Measurements from ENCODE around the gene PRSS56.

Gene PRSS56

DNA sequence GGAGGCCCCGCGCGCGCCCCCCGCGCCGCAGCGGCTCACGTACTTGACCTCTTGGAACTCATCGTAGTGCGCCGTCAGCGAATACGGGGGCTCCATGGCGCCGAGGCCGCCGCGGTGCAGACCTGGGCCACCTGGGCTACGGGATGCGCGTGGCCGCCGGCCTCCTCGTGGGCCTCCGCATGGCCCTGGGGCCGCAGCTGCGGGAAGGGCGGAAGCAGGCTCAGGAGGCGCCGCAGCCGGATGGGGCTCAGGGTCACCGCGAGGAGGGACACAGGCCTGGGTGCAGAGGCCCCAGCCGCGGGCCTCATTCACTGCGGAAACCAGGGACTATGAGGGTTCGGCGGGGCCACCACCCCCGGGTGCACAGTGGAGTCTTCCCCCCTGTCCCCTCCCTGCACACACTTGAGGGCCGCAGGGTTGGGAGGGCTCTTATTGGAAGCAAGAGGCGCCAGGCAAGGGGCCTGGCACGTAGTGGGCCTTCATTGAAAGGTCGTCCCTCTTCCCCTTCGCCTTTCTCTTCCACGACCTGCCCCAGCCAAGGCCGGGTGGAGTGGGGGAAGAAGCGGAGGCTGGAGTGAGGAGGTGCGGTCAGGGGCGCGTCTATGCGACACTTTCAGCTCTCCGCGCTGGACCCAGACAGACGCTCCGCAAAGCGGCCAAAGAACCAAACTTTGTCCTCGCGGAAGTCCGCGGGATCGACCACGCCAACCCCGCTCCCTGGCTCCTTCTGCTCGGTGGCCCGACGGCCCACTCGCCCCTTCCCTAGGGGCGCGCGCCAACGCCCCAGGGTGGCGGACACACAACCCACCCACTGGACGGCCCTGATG lies 33.4 kb upstream of the PRSS56 start:
- no peak for DNase-seq

DNA sequence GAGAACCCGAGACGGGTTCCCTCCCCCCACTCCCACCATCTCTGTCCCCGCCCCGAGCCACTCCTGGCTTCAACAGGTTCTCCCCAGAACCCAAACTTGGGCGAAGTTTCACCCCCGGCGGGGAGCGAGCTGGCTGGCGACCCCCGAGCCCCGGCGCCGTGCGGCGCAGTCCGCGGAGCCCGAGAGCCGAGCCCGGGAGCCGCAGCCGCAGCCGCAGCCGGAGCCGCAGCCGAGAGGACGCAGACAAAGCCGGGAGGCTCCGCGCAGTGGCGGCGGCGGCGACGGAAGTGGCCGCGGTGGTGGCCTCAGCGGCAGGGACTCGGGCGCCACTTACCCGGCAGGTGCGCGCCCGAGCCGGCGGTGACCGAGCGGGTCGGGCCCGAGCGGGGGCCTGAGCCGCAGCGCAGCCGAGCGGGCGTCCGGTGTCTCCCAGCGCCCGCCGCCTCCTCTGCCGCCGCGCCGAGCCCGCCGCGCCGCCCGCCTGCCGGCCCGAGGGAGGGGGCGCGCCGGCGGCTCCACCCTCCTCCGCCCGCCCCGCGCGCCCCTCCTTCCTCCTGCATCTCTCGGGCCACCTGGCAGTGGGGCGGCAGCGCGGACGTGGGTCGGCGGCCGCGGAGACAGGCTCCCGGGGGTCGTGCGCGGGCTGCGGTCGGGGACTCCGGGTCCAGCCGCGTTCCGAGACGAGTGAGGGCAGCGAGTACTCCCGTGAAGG lies 32.6 kb upstream of the PRSS56 start, which contains the start of gene ECEL1:
ECEL1 (minus strand) TSS at position 450 of the 712 bp plus-strand sequence. CDS start 1,181 bp downstream, outside the sequence.
- no peak for DNase-seq

- DNase-seq, result no peak
These were observed 32.0 kb upstream of the PRSS56 start for GRCh38 chr2:232488097-232488711.

- no peak for DNase-seq
These were observed 31.4 kb upstream of the PRSS56 start for GRCh38 chr2:232488721-232489300.

- DNase-seq, result no peak
These were observed 30.5 kb upstream of the PRSS56 start for GRCh38 chr2:232489516-232490220.

GRCh38 chr2:232490221-232491138 lies 29.7 kb upstream of the PRSS56 start:
- no peak for DNase-seq

GRCh38 chr2:232491139-232491780 lies 28.9 kb upstream of the PRSS56 start:
- DNase-seq, result peak; percentile 23

DNA sequence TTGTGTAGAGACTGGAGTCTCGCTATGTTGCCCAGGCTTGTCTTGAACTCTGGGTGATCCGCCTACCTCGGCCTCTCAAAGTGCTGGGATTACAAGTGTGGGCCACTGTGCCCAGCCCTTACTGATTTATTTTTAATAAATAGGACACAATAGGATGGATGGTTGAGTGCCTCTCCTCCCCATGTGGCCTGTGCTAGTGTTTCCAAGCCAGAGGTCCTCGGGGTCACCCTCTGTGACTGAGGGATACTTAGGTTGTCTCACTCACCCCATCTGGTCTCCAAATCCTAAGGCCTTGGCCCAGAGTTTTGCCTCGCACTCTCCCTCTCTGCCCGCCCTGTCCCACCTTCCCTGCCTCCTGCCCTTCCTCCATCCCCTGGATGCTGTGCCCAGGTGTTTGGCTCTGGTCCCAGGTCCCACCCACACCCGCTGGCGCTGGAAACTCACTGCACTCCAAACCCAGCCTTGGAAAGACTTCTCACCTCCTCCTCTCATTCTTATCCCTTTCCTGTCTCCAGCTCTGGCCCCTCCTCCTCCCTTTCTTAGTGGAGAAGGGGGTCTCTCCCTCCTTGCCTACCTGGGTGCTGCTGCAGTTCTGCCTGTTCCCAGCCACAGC lies 27.8 kb upstream of the PRSS56 start:
- DNase-seq, result no peak

DNA sequence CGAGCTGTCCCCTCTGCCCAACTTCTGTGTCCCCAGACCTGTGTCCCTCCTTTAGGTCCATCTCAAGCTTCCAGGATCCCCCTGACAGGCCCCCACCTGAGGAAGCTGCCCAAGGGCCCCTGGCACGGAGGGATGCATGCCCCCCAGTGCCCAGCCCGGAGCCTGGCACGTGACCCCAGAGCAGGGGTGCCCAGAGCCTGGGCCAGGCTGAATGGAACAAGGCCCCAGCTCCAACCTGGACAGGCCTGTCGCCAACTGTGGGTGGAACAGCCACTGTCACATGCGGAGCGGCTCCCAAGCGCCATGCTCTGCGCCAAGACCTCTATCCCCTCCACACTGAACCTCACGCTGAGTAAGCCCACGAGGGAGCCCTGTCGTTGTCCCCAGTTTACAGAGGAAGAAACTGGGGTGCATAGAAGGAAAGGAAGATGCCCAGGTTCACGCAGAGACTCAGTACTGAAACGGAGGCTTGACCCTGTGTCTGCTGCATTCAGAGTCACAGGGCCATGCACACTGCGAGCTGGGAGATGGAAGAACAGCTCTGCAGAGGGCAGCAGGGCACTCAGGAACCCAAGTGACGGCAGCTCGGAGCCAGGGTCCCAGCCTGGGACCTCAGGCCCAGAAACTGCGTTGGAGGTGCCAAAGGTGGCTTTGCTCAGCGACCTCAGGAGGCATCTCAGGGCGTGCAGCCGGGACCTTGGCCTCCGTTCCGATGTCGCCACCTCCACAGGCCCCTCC lies 27.1 kb upstream of the PRSS56 start:
- DNase-seq, result no peak

GRCh38 chr2:232493701-232494474 lies 26.3 kb upstream of the PRSS56 start:
- DNase-seq, result no peak

DNA sequence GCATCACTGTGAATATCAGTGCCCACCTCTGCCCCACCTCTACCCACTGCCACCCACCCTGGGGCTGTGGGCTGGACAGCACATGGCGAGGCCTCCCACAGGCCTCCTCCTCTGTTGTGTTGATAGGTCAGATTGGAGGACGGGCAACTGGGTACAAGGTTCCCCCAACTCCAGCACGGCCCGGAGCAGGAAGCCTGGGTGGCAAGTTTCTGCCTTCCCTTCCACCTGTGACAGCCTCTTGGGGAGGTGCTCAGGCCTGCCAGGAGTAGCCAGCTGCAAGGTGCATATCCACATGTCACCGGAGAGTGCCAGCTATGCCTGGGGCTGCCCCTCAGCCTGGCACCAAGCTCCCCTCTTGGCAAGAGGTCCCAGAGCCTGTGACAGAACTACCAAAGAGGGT lies 25.6 kb upstream of the PRSS56 start:
- DNase-seq, result no peak

DNA sequence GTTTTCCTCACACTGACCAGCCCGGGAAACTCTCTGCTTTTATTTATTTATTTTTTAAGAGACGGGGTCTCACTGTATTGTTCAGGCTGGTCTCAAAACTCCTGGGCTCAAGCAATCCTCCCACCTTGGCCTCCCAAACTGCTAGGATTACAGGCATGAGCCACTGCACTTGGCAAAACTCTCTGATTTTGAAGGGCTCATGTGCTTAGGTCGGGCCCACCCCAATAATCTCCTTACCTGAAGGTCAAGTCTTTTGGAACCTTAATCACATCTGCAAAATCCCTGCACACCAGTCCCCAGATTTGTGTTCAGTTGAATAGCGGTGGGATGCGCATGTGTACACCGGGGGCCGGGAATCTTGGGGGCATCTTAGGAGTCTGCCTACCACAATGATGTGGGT lies 24.9 kb upstream of the PRSS56 start:
- DNase-seq, result no peak

GRCh38 chr2:232496501-232497270 lies 23.5 kb upstream of the PRSS56 start:
- DNase-seq, result no peak

GRCh38 chr2:232497348-232497747 lies 22.8 kb upstream of the PRSS56 start:
- DNase-seq, result no peak

DNA sequence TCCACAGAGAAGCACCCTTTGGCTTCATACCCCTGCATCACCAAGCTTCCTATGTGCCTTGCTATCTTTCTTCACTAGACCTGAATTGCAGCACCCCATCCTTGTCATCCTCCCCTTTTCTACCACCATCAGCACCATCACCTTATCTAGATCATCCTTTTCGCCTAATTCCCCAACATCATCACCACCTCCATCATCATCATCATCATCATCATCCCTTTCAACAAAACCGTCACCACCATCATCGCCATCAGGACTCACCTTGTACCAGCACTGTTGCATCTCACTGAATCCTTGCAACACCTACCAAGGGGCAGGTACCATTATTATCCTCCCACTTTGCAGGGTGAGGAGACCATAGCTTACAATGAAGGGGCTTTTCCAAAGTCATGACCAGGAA lies 21.7 kb upstream of the PRSS56 start:
- no peak for DNase-seq

GRCh38 chr2:232501331-232501771 lies 18.8 kb upstream of the PRSS56 start:
- no peak for DNase-seq

DNA sequence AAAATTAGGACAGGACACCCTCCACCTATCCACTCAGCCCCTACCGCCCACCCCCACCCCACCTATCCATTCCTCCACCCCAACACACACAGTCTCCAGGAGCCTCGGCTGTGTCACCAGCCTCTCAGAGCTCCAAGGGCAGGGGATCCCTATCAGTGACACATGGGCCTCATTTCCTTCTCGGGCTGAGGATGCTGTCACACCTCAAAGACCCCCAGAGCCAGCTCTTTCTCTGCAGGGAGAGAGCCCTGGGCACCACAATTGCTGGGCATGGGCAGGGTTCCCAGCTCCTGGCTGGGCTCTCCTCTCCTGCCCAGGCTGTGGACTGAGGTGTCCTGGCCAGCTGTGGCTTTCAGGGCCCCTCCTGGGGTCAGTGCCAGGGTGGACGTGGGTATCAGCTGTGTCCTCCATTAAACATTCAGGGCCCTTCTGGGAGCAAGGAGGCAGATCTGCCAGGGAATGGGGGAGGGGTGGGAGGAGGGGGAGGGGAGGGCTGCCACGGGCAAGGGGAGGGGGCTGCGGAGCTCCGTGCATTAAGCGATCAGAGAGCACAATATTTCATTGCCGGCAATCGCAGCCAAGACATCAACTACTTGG lies 18.3 kb upstream of the PRSS56 start:
- DNase-seq, result no peak

- DNase-seq, result no peak
These were observed 17.7 kb upstream of the PRSS56 start for GRCh38 chr2:232502511-232502910.

Data from NCI-H2029 (cell line).